Heart left ventricle (tissue), 16 donors: Measurements from ENCODE around the gene CFAP65. TPM values are rescaled to one million over a fixed set of nuclear protein-coding genes. Genes with fewer than 3 reads are reported as not detected.

Source experiments
- ATAC-seq, 4 donors: fragments of 200-7000 bp; cut with Tn5 transposase; one replicate each; pipeline ENCODE4 v1.9.1; 2020 to 2022; ENCODE audit warnings: moderate library complexity in 4 of 4, mild to moderate bottlenecking in 3 of 4, moderate number of reproducible peaks in 1 of 4
- DNase-seq, 5 donors: peaks; one replicate each; pipeline ENCODE4 v3.0.0-alpha.2; 2020
- H3K27ac ChIP-seq, 12 donors: fragments of 200-600 bp; sonication (generic) in 4 of 12; one replicate each; pipeline versions ENCODE4 v1.5.0 to v1.8.0; 2016 to 2022; ENCODE audit warnings: mild to moderate bottlenecking in 2 of 12
- H3K27me3 ChIP-seq, 9 donors: fragments of 200-600 bp; sonication (generic) in 2 of 9; one replicate each; pipeline versions ENCODE4 v1.5.1 to v1.8.0; 2016 to 2022; ENCODE audit warnings: mild to moderate bottlenecking in 3 of 9
- H3K36me3 ChIP-seq, 9 donors: fragments of 200-600 bp; sonication (generic) in 2 of 9; one replicate each; pipeline versions ENCODE4 v1.5.0 to v1.8.0; 2018 to 2022; ENCODE audit warnings: mild to moderate bottlenecking in 2 of 9
- H3K4me1 ChIP-seq, 12 donors: fragments of 200-600 bp; sonication (generic) in 4 of 12; one replicate each; pipeline versions ENCODE4 v1.5.0 to v1.8.0; 2016 to 2022; ENCODE audit warnings: mild to moderate bottlenecking in 3 of 12
- H3K4me3 ChIP-seq, 12 donors: fragments of 200-600 bp; sonication (generic) in 4 of 12; one replicate each; pipeline versions ENCODE4 v1.5.0 to v1.8.0; 2017 to 2022; ENCODE audit warnings: mild to moderate bottlenecking in 9 of 12, moderate library complexity in 4 of 12
- H3K9me3 ChIP-seq, 12 donors: fragments of 200-600 bp; sonication (generic) in 4 of 12; one replicate each; pipeline versions ENCODE4 v1.5.0 to v1.8.0; 2016 to 2022; ENCODE audit warnings: mild to moderate bottlenecking in 1 of 12
- CTCF ChIP-seq, 12 donors: fragments of 200-600 bp; sonication (generic) in 4 of 12; IDR thresholded peaks; one replicate each; pipeline versions ENCODE4 v1.5.0 to v1.8.0; 2018 to 2022; ENCODE audit warnings: antibody characterized with exemption in 12 of 12, mild to moderate bottlenecking in 5 of 12
- POLR2A ChIP-seq, 2 donors: fragments of 450-650 bp; IDR thresholded peaks; one replicate each; pipeline ENCODE4 v1.6.1; 2017; ENCODE audit warnings: antibody characterized with exemption in 2 of 2, mild to moderate bottlenecking in 2 of 2, moderate library complexity in 2 of 2
- WGBS, 4 donors: extraction: QIAGEN DNeasy Blood & Tissue Kit in 2 of 4; methylation state at CpG; one replicate each; pipeline versions ENCODE4 v1.1.5 to v1.1.7; 2013 to 2018; 5-methylcytosine and 5-hydroxymethylcytosine counted together
- intact Hi-C, 10 donors: fragments of 100-400 bp; cut with DNase I; formaldehyde crosslinking; loops; one replicate each; pipeline versions ENCODE4 v1.11.1 to v1.14.2; 2022
- polyA plus RNA-seq, 2 donors: library from polyadenylated mRNA; stranded (reverse); fragments of 200-250 nt; gene quantifications; one replicate each; pipeline ENCODE4 v1.2.3, GENCODE V29; 2013
- total RNA-seq, 9 donors: library from RNA; depleted of rRNA in 2 of 9; stranded (reverse); fragments of >200 nt in 2 of 9; fragmentation: NEBNext Ultra II Directional in 3 of 9; extraction: Animal tissue kit (Norgen Biotek cat#: 25700) in 3 of 9; gene quantifications; one replicate each; pipeline versions ENCODE4 v1.1.0 to v1.2.4, GENCODE V29; 2016 to 2023
- donor health status: ischemic (EF 13 %, LVEDD 7.1; RV severe dilation, severe dysfunction).
- donor health status: healthy with polysubstance abuse.
- donor health status: DM: no; HTN: yes; CAD: no.
- donor health status: DM: no; HTN: no; CAD: no.
- donor health status: ischemic (EF 25% LVEDD 6.9; RV normal size, moderate dysfunction).
- donor health status: ischemic (EF 25% LVEDD 5.7; RV mildly dilated, moderate dysfunction).
- donor health status: healthy.
- donor health status: DM: yes; HTN: yes; CAD: no.
- donor health status: ischemic (EF 35%, LVEDD 5.7; RV mildly dilated, moderate dysfunction).
- donor health status: nonischemic (EF 11% LVEDD 7.7; RV severe dilation, severe dysfunction).
- donor health status: DM: yes; HTN: yes; CAD: no.
- donor health status: PGD.
- donor health status: ischemic (EF 29% LVEDD 5.4; RV normal size, mild dysfunction).
- donor health status: nonischemic (EF 23%, LVEDD 6.1; RV moderate dilation, normal function).

Gene CFAP65
- total and polyA plus RNA-seq, 11 donors = 0.04 TPM; not detected in 10

GRCh38 chr2:219025637-219026585 lies 15.4 kb downstream of the CFAP65 start:
- intact Hi-C loops = loop anchor here in 1 of 10 donors (10.0 kb wide), 1 partner anchor 129 kb away; no protein-coding TSS in a partner anchor
- TF ChIP-seq CTCF (IDR thresholded peaks at IDR 0.05) (no peak), POLR2A (IDR thresholded peaks at IDR 0.05) (no peak)
- no peaks in the 10 kb centered on the region for H3K36me3 ChIP-seq
- no peaks in the 10 kb centered on the region for H3K4me1 ChIP-seq
- no peaks in the 10 kb centered on the region for H3K9me3 ChIP-seq
- WGBS, 4 donors = 82 to 87% (median 83%) methylated on average over 17 to 18 of the region's 18 CpGs
- no peak overlapping the region for H3K4me3 ChIP-seq
- no peak for DNase-seq
- ATAC-seq = no peak
- H3K27ac ChIP-seq = no peak overlapping the region
- H3K27me3 ChIP-seq = peaks cover 4 to 23% (median 9%) of the 10 kb centered on the region in 9 donors

- peaks cover 0 to 18% (median 0%) of the 10 kb centered on the region in 9 donors for H3K27me3 ChIP-seq
- TF ChIP-seq CTCF (IDR thresholded peaks at IDR 0.05) (no peak), POLR2A (IDR thresholded peaks at IDR 0.05) (no peak)
- intact Hi-C loops = loop anchor here in 1 of 10 donors (10.0 kb wide), 1 partner anchor 131 kb away; no protein-coding TSS in a partner anchor
Measured at GRCh38 chr2:219024059-219024458, 17.3 kb downstream of the CFAP65 start.

GRCh38 chr2:219023045-219023605 lies 18.2 kb downstream of the CFAP65 start:
- WGBS, 4 donors = 64 to 75% (median 69%) methylated on average over 12 of the region's 12 CpGs
- H3K9me3 ChIP-seq = no peaks in the 10 kb centered on the region
- ATAC-seq (no peak), DNase-seq (no peak)
- no peaks in the 10 kb centered on the region for H3K4me1 ChIP-seq
- H3K27ac ChIP-seq = no peak overlapping the region
- no peak overlapping the region for H3K4me3 ChIP-seq
- intact Hi-C loops = loop anchor here in 1 of 10 donors (10.0 kb wide), 1 partner anchor 132 kb away; no protein-coding TSS in a partner anchor
- H3K27me3 ChIP-seq = peaks cover 0 to 20% (median 0%) of the 10 kb centered on the region in 9 donors
- H3K36me3 ChIP-seq = no peaks in the 10 kb centered on the region
- TF ChIP-seq CTCF (IDR thresholded peaks at IDR 0.05) (no peak), POLR2A (IDR thresholded peaks at IDR 0.05) (no peak)

More at GRCh38 chr2:219024059-219024458, 17.3 kb downstream of the CFAP65 start:
- no peak for ATAC-seq
- WGBS, 4 donors = 70 to 74% (median 72%) methylated on average over 7 to 11 of the region's 11 CpGs
- Histone ChIP-seq H3K9me3 (no peaks in the 10 kb centered on the region), H3K4me1 (no peaks in the 10 kb centered on the region), H3K27ac (no peak overlapping the region), H3K36me3 (no peaks in the 10 kb centered on the region), H3K4me3 (no peak overlapping the region)
- no peak for DNase-seq

GRCh38 chr2:219022616-219023015 lies 18.7 kb downstream of the CFAP65 start:
- Histone ChIP-seq H3K27me3 (peaks cover 0 to 22% (median 0%) of the 10 kb centered on the region in 9 donors), H3K4me1 (no peaks in the 10 kb centered on the region), H3K27ac (no peak overlapping the region), H3K9me3 (no peaks in the 10 kb centered on the region), H3K36me3 (no peaks in the 10 kb centered on the region), H3K4me3 (no peak overlapping the region)
- 77 to 84% (median 79%) methylated on average over 5 of the region's 5 CpGs for whole genome bisulfite sequencing, 4 donors
- ATAC-seq = no peak
- DNase-seq = no peak
- intact Hi-C loops = loop anchor here in 1 of 10 donors (10.0 kb wide), 1 partner anchor 132 kb away; no protein-coding TSS in a partner anchor
- no peak for TF ChIP-seq POLR2A (IDR thresholded peaks at IDR 0.05)
- no peak for TF ChIP-seq CTCF (IDR thresholded peaks at IDR 0.05)
